Liver (tissue), 9 donors: Measurements from ENCODE around the gene CHN2. TPM values are rescaled to one million over a fixed set of nuclear protein-coding genes. Genes with fewer than 3 reads are reported as not detected.

Experiments
- DNase-seq: peaks from one replicate; pipeline ENCODE4 v3.0.0-alpha.2; 2017; ENCODE audit warnings: low spot score
- H3K27ac ChIP-seq, 2 donors: one replicate each; pipeline ENCODE4 v1.7.0; 2013; ENCODE audit warnings: inconsistent platforms in 2 of 2, low read length in 2 of 2, control low read depth in 1 of 2, low read depth in 1 of 2, mild to moderate bottlenecking in 1 of 2
- H3K27me3 ChIP-seq, 4 donors: one replicate each; pipeline versions ENCODE4 v1.6.1 to v1.7.0; 2013; ENCODE audit warnings: low read length in 3 of 4, inconsistent platforms in 1 of 4, mild to moderate bottlenecking in 1 of 4, moderate library complexity in 1 of 4; ENCODE audit not compliant: control insufficient read depth in 4 of 4, insufficient read depth in 4 of 4
- H3K36me3 ChIP-seq, 4 donors: one replicate each; pipeline versions ENCODE4 v1.6.1 to v1.7.0; 2013; ENCODE audit warnings: low read length in 3 of 4, mild to moderate bottlenecking in 3 of 4, low read depth in 1 of 4, moderate library complexity in 1 of 4; ENCODE audit not compliant: control insufficient read depth in 4 of 4, insufficient read depth in 3 of 4
- H3K4me1 ChIP-seq, 4 donors: one replicate each; pipeline versions ENCODE4 v1.6.1 to v1.7.0; 2013; ENCODE audit warnings: low read length in 3 of 4, mild to moderate bottlenecking in 3 of 4, moderate library complexity in 1 of 4; ENCODE audit not compliant: control insufficient read depth in 4 of 4, insufficient read depth in 4 of 4
- H3K4me3 ChIP-seq, 3 donors: one replicate each; pipeline versions ENCODE4 v1.6.1 to v1.7.0; 2013; ENCODE audit warnings: low read length in 3 of 3, control low read depth in 1 of 3, low read depth in 1 of 3, mild to moderate bottlenecking in 1 of 3
- H3K9ac ChIP-seq, 2 donors: one replicate each; pipeline ENCODE4 v1.7.0; 2013; ENCODE audit warnings: low read length in 2 of 2, mild to moderate bottlenecking in 2 of 2, moderate library complexity in 2 of 2, control low read depth in 1 of 2, low read depth in 1 of 2
- H3K9me3 ChIP-seq, 4 donors: one replicate each; pipeline versions ENCODE4 v1.6.1 to v1.7.0; 2013; ENCODE audit warnings: low read length in 3 of 4; ENCODE audit not compliant: control insufficient read depth in 4 of 4
- EGR1 ChIP-seq, 2 donors: IDR thresholded peaks; 2 replicates each; pipeline ENCODE4 v1.6.1; 2016 to 2018; ENCODE audit warnings: antibody characterized with exemption in 2 of 2, low read depth in 2 of 2
- FOXA1 ChIP-seq: IDR thresholded peaks from 2 replicates; pipeline ENCODE4 v1.6.1; 2016; ENCODE audit warnings: antibody characterized with exemption
- FOXA2 ChIP-seq: IDR thresholded peaks from 2 replicates; pipeline ENCODE4 v1.6.1; 2016; ENCODE audit warnings: antibody characterized with exemption
- GABPA ChIP-seq, 2 donors: IDR thresholded peaks in 1 of 2; conservative IDR thresholded peaks in 1 of 2; 2 replicates each; pipeline ENCODE4 v1.6.1; 2016; ENCODE audit warnings: antibody characterized with exemption in 2 of 2, mild to moderate bottlenecking in 1 of 2, moderate library complexity in 1 of 2
- HNF4G ChIP-seq: IDR thresholded peaks from 2 replicates; pipeline ENCODE4 v1.6.1; 2016; ENCODE audit warnings: antibody characterized with exemption
- JUND ChIP-seq, 2 donors: IDR thresholded peaks; 2 replicates each; pipeline ENCODE4 v1.6.1; 2016; ENCODE audit warnings: antibody characterized with exemption in 2 of 2
- RAD21 ChIP-seq, 2 donors: IDR thresholded peaks; 2 replicates each; pipeline ENCODE4 v1.6.1; 2016; ENCODE audit warnings: antibody characterized with exemption in 2 of 2, mild to moderate bottlenecking in 2 of 2
- RXRA ChIP-seq, 2 donors: IDR thresholded peaks; 2 replicates each; pipeline ENCODE4 v1.6.1; 2017 to 2018; ENCODE audit warnings: antibody characterized with exemption in 2 of 2, mild to moderate bottlenecking in 1 of 2
- SP1 ChIP-seq: IDR thresholded peaks from 2 replicates; pipeline ENCODE4 v1.6.1; 2018; ENCODE audit warnings: antibody characterized with exemption, mild to moderate bottlenecking
- TAF1 ChIP-seq: conservative IDR thresholded peaks from 2 replicates; pipeline ENCODE4 v1.6.1; 2016; ENCODE audit warnings: antibody characterized with exemption, mild to moderate bottlenecking
- YY1 ChIP-seq: IDR thresholded peaks from 2 replicates; pipeline ENCODE4 v1.6.1; 2016; ENCODE audit warnings: antibody characterized with exemption, mild to moderate bottlenecking
- WGBS: extraction: QIAGEN DNeasy Blood & Tissue Kit; methylation state at CpG from one replicate; pipeline ENCODE4 v1.1.7; 2013; 5-methylcytosine and 5-hydroxymethylcytosine counted together
- polyA plus RNA-seq, 2 donors: library from polyadenylated mRNA; stranded (reverse) in 1 of 2; unstranded in 1 of 2; fragments of 200-250 nt in 1 of 2; fragments of >200 nt in 1 of 2; fragmentation: Nextera tagmentation in 1 of 2; extraction: Ambion mirVana in 1 of 2; gene quantifications; one replicate each; pipeline versions ENCODE4 v1.2.1 to v1.2.3, GENCODE V29; 2013 to 2015
- total RNA-seq, 2 donors: library from RNA; depleted of rRNA; stranded (reverse); fragments of >200 nt; gene quantifications; one replicate each; pipeline ENCODE4 v1.2.3, GENCODE V29; 2014
- TF ChIP-seq, protein P1 (sequence below): IDR thresholded peaks from 2 replicates; pipeline ENCODE4 v1.6.1; 2016; ENCODE audit warnings: antibody characterized with exemption
- TF ChIP-seq, protein P2 (sequence below): fragments of 150-350 bp; IDR thresholded peaks from 2 replicates; pipeline ENCODE4 v1.5.1; 2017; ENCODE audit warnings: improper control_type of control experiment, low read depth, low read length; ENCODE audit not compliant: missing input control
- TF ChIP-seq, protein P3 (sequence below): IDR thresholded peaks from 2 replicates; pipeline ENCODE4 v1.6.1; 2016; ENCODE audit warnings: antibody characterized with exemption, mild to moderate bottlenecking
- TF ChIP-seq, protein P4 (sequence below): IDR thresholded peaks from 2 replicates; pipeline ENCODE4 v1.6.1; 2016; ENCODE audit warnings: antibody characterized with exemption
- TF ChIP-seq, protein P5 (sequence below): IDR thresholded peaks from 2 replicates; pipeline ENCODE4 v1.6.1; 2016; ENCODE audit warnings: antibody characterized with exemption
- donor health status: healthy.
- donor health status: healthy.
- donor health status: healthy.
- donor health status: healthy.
- donor health status: healthy.

CHN2 gene
- total and polyA plus RNA-seq, 4 donors = 8.3 to 25.4 (median 17.8) TPM

DNA sequence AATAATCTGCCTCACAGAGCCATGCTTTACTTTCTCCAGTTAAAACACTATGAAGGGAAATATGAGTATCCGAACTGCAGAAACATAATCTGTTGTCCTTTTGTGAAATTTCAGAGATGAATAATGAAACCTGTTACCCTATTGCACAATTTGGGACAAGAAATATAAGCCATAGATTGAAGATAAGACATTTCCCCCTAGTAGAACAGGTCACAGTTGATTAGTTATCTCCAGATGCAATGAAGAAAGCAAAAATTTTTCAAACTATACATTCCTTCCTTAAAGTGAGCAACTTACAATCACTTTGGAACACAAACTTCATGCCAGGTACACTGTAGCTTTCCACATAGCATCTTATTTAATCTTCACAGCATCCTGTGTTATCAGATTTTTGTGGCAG, 2.3 kb upstream of the CHN2 start:
- H3K4me3 ChIP-seq = no peak overlapping the region
- H3K36me3 ChIP-seq = no peaks in the 10 kb centered on the region
- 46% methylated on average over 1 of the region's 1 CpG for WGBS
- no peak for TF ChIP-seq JUND (IDR thresholded peaks at IDR 0.05)
- TF ChIP-seq, protein P1, sequence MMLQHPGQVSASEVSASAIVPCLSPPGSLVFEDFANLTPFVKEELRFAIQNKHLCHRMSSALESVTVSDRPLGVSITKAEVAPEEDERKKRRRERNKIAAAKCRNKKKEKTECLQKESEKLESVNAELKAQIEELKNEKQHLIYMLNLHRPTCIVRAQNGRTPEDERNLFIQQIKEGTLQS = no peak
- TF ChIP-seq, protein P2, sequence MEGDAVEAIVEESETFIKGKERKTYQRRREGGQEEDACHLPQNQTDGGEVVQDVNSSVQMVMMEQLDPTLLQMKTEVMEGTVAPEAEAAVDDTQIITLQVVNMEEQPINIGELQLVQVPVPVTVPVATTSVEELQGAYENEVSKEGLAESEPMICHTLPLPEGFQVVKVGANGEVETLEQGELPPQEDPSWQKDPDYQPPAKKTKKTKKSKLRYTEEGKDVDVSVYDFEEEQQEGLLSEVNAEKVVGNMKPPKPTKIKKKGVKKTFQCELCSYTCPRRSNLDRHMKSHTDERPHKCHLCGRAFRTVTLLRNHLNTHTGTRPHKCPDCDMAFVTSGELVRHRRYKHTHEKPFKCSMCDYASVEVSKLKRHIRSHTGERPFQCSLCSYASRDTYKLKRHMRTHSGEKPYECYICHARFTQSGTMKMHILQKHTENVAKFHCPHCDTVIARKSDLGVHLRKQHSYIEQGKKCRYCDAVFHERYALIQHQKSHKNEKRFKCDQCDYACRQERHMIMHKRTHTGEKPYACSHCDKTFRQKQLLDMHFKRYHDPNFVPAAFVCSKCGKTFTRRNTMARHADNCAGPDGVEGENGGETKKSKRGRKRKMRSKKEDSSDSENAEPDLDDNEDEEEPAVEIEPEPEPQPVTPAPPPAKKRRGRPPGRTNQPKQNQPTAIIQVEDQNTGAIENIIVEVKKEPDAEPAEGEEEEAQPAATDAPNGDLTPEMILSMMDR = no peak
- TF ChIP-seq FOXA1 = no peak
- TF ChIP-seq, protein P3, sequence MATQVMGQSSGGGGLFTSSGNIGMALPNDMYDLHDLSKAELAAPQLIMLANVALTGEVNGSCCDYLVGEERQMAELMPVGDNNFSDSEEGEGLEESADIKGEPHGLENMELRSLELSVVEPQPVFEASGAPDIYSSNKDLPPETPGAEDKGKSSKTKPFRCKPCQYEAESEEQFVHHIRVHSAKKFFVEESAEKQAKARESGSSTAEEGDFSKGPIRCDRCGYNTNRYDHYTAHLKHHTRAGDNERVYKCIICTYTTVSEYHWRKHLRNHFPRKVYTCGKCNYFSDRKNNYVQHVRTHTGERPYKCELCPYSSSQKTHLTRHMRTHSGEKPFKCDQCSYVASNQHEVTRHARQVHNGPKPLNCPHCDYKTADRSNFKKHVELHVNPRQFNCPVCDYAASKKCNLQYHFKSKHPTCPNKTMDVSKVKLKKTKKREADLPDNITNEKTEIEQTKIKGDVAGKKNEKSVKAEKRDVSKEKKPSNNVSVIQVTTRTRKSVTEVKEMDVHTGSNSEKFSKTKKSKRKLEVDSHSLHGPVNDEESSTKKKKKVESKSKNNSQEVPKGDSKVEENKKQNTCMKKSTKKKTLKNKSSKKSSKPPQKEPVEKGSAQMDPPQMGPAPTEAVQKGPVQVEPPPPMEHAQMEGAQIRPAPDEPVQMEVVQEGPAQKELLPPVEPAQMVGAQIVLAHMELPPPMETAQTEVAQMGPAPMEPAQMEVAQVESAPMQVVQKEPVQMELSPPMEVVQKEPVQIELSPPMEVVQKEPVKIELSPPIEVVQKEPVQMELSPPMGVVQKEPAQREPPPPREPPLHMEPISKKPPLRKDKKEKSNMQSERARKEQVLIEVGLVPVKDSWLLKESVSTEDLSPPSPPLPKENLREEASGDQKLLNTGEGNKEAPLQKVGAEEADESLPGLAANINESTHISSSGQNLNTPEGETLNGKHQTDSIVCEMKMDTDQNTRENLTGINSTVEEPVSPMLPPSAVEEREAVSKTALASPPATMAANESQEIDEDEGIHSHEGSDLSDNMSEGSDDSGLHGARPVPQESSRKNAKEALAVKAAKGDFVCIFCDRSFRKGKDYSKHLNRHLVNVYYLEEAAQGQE = no peak
- TF ChIP-seq, protein P4, sequence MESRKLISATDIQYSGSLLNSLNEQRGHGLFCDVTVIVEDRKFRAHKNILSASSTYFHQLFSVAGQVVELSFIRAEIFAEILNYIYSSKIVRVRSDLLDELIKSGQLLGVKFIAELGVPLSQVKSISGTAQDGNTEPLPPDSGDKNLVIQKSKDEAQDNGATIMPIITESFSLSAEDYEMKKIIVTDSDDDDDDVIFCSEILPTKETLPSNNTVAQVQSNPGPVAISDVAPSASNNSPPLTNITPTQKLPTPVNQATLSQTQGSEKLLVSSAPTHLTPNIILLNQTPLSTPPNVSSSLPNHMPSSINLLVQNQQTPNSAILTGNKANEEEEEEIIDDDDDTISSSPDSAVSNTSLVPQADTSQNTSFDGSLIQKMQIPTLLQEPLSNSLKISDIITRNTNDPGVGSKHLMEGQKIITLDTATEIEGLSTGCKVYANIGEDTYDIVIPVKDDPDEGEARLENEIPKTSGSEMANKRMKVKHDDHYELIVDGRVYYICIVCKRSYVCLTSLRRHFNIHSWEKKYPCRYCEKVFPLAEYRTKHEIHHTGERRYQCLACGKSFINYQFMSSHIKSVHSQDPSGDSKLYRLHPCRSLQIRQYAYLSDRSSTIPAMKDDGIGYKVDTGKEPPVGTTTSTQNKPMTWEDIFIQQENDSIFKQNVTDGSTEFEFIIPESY = no peak
- no peak for TF ChIP-seq TAF1
- TF ChIP-seq YY1 = no peak
- TF ChIP-seq FOXA2 = no peak
- TF ChIP-seq, protein P5, sequence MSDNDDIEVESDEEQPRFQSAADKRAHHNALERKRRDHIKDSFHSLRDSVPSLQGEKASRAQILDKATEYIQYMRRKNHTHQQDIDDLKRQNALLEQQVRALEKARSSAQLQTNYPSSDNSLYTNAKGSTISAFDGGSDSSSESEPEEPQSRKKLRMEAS = no peak
- DNase-seq = no peak
- no peak overlapping the region for H3K27ac ChIP-seq
- H3K9me3 ChIP-seq = no peaks in the 10 kb centered on the region
- H3K4me1 ChIP-seq = peaks cover 2 to 52% (median 35%) of the 10 kb centered on the region in 4 donors
- no peaks in the 10 kb centered on the region for H3K27me3 ChIP-seq
- H3K9ac ChIP-seq = no peak overlapping the region

DNA sequence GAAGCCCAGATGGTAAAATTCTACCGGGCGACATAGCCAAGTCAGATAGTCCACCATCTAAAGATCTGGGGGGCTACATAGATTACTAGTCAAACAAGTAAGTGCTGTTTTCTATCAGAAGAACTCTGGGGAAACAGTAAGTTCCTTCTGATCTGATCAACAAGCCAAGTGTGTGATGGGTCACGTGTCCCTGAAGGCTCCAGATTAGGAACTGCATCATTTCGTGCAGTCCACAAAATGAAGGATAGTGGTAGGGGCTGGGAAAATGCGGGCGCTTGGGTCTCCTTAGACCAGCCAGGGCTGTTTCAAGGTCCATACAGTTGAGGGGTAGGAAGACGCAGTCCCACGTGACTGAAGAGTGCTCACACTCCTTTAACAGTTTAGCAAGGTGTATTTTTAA, 1.8 kb upstream of the CHN2 start:
- Histone ChIP-seq H3K27ac (no peak overlapping the region), H3K27me3 (no peaks in the 10 kb centered on the region), H3K4me1 (peaks cover 2 to 57% (median 40%) of the 10 kb centered on the region in 4 donors), H3K4me3 (no peak overlapping the region), H3K36me3 (no peaks in the 10 kb centered on the region), H3K9me3 (no peaks in the 10 kb centered on the region), H3K9ac (no peak overlapping the region)
- 92% methylated on average over 8 of the region's 8 CpGs for WGBS
- DNase-seq = no peak
- TF ChIP-seq SP1 = no peak
- no peak for TF ChIP-seq FOXA1
- TF ChIP-seq RAD21 (IDR thresholded peaks at IDR 0.05) = no peak
- TF ChIP-seq, protein P5 = no peak
- no peak for TF ChIP-seq GABPA (IDR thresholded peaks at IDR 0.05 in 1 of 2, conservative IDR thresholded peaks at IDR 0.05 in 1 of 2)
- no peak for TF ChIP-seq FOXA2
- no peak for TF ChIP-seq JUND (IDR thresholded peaks at IDR 0.05)
- TF ChIP-seq, protein P1 = no peak
- TF ChIP-seq, protein P4 = no peak
- no peak for TF ChIP-seq TAF1
- TF ChIP-seq EGR1 (IDR thresholded peaks at IDR 0.05; ENCODE audit: low read depth in 2 of 2) = no peak
- no peak for TF ChIP-seq HNF4G
- TF ChIP-seq RXRA (IDR thresholded peaks at IDR 0.05) = no peak
- no peak for TF ChIP-seq YY1
- TF ChIP-seq, protein P3 = no peak
